ENCODE data around the gene CFAP141. TPM values are rescaled to one million over a fixed set of nuclear protein-coding genes. Genes with fewer than 3 reads are reported as not detected.
A peak's percentile ranks its signal among the peaks of the same experiment; 100 is the strongest.

CFAP141 gene
- total and polyA plus RNA-seq, 2 of the 13 experiments (the other 11 are each of a cell fraction or from before 2014, with no cell fraction given): not detected

DNA sequence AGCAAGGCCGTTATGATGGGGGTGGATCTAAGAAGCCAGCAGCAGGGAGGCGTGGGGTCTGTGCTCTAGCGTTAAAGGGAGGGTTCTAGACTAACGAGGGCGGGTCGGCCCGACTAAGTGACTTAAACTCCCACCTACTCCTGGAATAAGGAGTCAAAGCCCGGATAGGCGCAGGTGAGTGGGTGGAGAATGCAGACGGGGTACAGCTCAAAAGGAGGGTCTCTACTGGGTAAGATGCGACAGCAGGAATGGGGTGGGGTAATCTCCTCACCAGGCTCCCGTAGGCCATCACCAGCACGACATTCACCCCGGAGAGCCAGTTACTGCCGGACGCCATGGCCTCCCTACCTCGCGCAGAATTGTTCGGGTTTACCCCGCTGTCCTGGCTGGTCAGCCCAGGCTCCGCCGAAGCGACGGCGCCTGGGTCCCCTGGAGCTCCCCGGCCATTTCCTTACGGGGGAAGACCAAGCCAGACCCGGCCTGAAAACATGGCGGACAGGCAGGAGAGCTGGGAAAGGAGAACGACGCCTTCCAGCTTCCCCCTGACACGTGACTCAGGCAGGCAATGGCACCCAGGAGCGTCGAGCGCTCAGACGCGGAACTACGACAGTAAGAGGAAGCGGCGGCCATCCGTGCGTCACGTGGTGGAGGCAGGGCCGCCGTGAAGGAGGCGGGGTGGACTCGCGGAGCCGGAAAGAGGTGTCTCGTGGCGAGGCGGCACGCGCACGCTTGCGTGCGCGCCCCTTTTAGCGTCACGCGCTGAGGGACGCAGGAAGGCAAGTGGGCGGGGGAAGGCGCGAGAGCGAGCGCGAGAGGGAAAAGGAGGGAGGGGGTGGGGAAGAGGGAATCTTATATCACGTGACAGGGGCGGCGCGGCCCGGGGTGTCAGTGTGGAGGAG lies 14.2 kb upstream of the CFAP141 start, which contains the start of gene UBAP2L (continued):
- TF ChIP-seq, protein P1, sequence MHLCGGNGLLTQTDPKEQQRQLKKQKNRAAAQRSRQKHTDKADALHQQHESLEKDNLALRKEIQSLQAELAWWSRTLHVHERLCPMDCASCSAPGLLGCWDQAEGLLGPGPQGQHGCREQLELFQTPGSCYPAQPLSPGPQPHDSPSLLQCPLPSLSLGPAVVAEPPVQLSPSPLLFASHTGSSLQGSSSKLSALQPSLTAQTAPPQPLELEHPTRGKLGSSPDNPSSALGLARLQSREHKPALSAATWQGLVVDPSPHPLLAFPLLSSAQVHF (CRISPR knock-in tag; IDR thresholded peaks at IDR 0.05): peak; percentile 66
- TF ChIP-seq ZNF841 (CRISPR knock-in tag; IDR thresholded peaks at IDR 0.05; ENCODE audit: borderline replicate concordance): no peak
- peak; percentile 91 for TF ChIP-seq ZNF546 (CRISPR knock-in tag; conservative IDR thresholded peaks at IDR 0.05)
- peak; percentile 93 for TF ChIP-seq ZFY (CRISPR knock-in tag; IDR thresholded peaks at IDR 0.05)
- TF ChIP-seq, protein P2, sequence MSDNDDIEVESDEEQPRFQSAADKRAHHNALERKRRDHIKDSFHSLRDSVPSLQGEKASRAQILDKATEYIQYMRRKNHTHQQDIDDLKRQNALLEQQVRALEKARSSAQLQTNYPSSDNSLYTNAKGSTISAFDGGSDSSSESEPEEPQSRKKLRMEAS (IDR thresholded peaks at IDR 0.05): peak; percentile 99
- TF ChIP-seq ZNF354B (CRISPR knock-in tag; IDR thresholded peaks at IDR 0.05): no peak
- TF ChIP-seq PRMT3 (CRISPR knock-in tag; IDR thresholded peaks at IDR 0.05; ENCODE audit: borderline replicate concordance, low read depth): 0 out of 2 replicates have a peak, but pooled peaks have one; percentile 49
- TF ChIP-seq MIER3 (CRISPR knock-in tag; IDR thresholded peaks at IDR 0.05; ENCODE audit: borderline replicate concordance): peak; percentile 97
- peak; percentile 75; the same call in 1 of the 2 replicates for TF ChIP-seq ZSCAN25 (CRISPR knock-in tag; IDR thresholded peaks at IDR 0.05)
- no peak for TF ChIP-seq MAFF (IDR thresholded peaks at IDR 0.05; ENCODE audit: low read depth, low read length)
- TF ChIP-seq CBX1 (IDR thresholded peaks at IDR 0.05; ENCODE audit: low read depth): peak; percentile 9
- TF ChIP-seq ZNF615 (CRISPR knock-in tag; IDR thresholded peaks at IDR 0.05; ENCODE audit: borderline replicate concordance): no peak
- TF ChIP-seq, protein P3, sequence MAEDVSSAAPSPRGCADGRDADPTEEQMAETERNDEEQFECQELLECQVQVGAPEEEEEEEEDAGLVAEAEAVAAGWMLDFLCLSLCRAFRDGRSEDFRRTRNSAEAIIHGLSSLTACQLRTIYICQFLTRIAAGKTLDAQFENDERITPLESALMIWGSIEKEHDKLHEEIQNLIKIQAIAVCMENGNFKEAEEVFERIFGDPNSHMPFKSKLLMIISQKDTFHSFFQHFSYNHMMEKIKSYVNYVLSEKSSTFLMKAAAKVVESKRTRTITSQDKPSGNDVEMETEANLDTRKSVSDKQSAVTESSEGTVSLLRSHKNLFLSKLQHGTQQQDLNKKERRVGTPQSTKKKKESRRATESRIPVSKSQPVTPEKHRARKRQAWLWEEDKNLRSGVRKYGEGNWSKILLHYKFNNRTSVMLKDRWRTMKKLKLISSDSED (CRISPR knock-in tag; IDR thresholded peaks at IDR 0.05): no peak
- TF ChIP-seq ARNT (IDR thresholded peaks at IDR 0.05): no peak
- TF ChIP-seq ZNF709 (CRISPR knock-in tag; IDR thresholded peaks at IDR 0.05): peak; percentile 85
- no peak for TF ChIP-seq ESRRA (CRISPR knock-in tag; IDR thresholded peaks at IDR 0.05; ENCODE audit: low read depth)
- TF ChIP-seq CEBPG (CRISPR knock-in tag; IDR thresholded peaks at IDR 0.05): peak; percentile 30
- TF ChIP-seq ZNF143 (CRISPR knock-in tag; IDR thresholded peaks at IDR 0.05): peak; percentile 80
- TF ChIP-seq, protein P4, sequence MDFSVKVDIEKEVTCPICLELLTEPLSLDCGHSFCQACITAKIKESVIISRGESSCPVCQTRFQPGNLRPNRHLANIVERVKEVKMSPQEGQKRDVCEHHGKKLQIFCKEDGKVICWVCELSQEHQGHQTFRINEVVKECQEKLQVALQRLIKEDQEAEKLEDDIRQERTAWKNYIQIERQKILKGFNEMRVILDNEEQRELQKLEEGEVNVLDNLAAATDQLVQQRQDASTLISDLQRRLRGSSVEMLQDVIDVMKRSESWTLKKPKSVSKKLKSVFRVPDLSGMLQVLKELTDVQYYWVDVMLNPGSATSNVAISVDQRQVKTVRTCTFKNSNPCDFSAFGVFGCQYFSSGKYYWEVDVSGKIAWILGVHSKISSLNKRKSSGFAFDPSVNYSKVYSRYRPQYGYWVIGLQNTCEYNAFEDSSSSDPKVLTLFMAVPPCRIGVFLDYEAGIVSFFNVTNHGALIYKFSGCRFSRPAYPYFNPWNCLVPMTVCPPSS (IDR thresholded peaks at IDR 0.05): no peak
- no peak for TF ChIP-seq ZNF703 (CRISPR knock-in tag; IDR thresholded peaks at IDR 0.05; ENCODE audit: borderline replicate concordance)
- TF ChIP-seq, protein P5, sequence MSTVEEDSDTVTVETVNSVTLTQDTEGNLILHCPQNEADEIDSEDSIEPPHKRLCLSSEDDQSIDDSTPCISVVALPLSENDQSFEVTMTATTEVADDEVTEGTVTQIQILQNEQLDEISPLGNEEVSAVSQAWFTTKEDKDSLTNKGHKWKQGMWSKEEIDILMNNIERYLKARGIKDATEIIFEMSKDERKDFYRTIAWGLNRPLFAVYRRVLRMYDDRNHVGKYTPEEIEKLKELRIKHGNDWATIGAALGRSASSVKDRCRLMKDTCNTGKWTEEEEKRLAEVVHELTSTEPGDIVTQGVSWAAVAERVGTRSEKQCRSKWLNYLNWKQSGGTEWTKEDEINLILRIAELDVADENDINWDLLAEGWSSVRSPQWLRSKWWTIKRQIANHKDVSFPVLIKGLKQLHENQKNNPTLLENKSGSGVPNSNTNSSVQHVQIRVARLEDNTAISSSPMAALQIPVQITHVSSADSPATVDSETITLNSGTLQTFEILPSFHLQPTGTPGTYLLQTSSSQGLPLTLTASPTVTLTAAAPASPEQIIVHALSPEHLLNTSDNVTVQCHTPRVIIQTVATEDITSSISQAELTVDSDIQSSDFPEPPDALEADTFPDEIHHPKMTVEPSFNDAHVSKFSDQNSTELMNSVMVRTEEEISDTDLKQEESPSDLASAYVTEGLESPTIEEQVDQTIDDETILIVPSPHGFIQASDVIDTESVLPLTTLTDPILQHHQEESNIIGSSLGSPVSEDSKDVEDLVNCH (CRISPR knock-in tag; IDR thresholded peaks at IDR 0.05): no peak
- TF ChIP-seq, protein P6, sequence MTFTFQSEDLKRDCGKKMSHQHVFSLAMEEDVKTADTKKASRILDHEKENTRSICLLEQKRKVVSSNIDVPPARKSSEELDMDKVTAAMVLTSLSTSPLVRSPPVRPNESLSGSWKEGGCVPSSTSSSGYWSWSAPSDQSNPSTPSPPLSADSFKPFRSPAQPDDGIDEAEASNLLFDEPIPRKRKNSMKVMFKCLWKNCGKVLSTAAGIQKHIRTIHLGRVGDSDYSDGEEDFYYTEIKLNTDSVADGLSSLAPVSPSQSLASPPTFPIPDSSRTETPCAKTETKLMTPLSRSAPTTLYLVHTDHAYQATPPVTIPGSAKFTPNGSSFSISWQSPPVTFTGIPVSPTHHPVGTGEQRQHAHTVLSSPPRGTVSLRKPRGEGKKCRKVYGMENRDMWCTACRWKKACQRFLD (CRISPR knock-in tag; IDR thresholded peaks at IDR 0.05; ENCODE audit: borderline replicate concordance): 0 out of 2 replicates have a peak, but pooled peaks have one; percentile 71
- 0 out of 2 replicates have a peak, but pooled peaks have one; percentile 28 for TF ChIP-seq SP140L (CRISPR knock-in tag; IDR thresholded peaks at IDR 0.05; ENCODE audit: borderline replicate concordance)

All from HepG2 (cell line).